ENCODE results near the gene CTAG1A.
"Not testable (repeated sequence)": the region's sequence is repeated elsewhere in the genome, so short reads cannot be mapped to it uniquely, and the experiment has no call there.

- TF ChIP-seq POLR2A, CTCF (IDR thresholded peaks at IDR 0.05): not testable (repeated sequence)
These were observed 5.5 kb downstream of the CTAG1A start for GRCh38 chrX:154590415-154590814.

Data from uterus (tissue), 2 donors.